CD1c-positive myeloid dendritic cell (primary cell): Measurements from ENCODE around the gene PCDH9.

Source experiments
- DNase-seq: peaks from one replicate; pipeline ENCODE4 v3.0.0-alpha.2; 2016; ENCODE audit errors: extremely low spot score

The PCDH9 gene

GRCh38 chr13:67229481-67230403 lies at the start of gene PCDH9:
Gene PCDH9 (minus strand): TSS chr13:67230336. CDS start chr13:67228440, 1,896 bp downstream.
- no peak for DNase-seq

- DNase-seq, result no peak
These were observed 48.1 kb upstream of the PCDH9 start for GRCh38 chr13:67278235-67278634.

- DNase-seq, result no peak
These were observed 47.4 kb upstream of the PCDH9 start for GRCh38 chr13:67277581-67277980.

- no peak for DNase-seq
These were observed 45.3 kb upstream of the PCDH9 start for GRCh38 chr13:67275351-67275960.

GRCh38 chr13:67273001-67273400 lies 42.9 kb upstream of the PCDH9 start:
- DNase-seq, result no peak

- DNase-seq, result no peak
These were observed 37.0 kb upstream of the PCDH9 start for GRCh38 chr13:67267136-67267535.

- no peak for DNase-seq
These were observed 29.1 kb upstream of the PCDH9 start for GRCh38 chr13:67259208-67259607.

- DNase-seq, result no peak
These were observed 28.3 kb upstream of the PCDH9 start for GRCh38 chr13:67258482-67258881.

- DNase-seq, result no peak
These were observed 8.7 kb upstream of the PCDH9 start for GRCh38 chr13:67238861-67239260.

GRCh38 chr13:67238277-67238859 lies 8.2 kb upstream of the PCDH9 start:
- DNase-seq, result peak; percentile 77

GRCh38 chr13:67235265-67235664 lies 5.1 kb upstream of the PCDH9 start:
- no peak for DNase-seq

GRCh38 chr13:67232384-67232783 lies 2.2 kb upstream of the PCDH9 start:
- no peak for DNase-seq

GRCh38 chr13:67231289-67232000 lies 1.3 kb upstream of the PCDH9 start:
- DNase-seq, result no peak

- peak; percentile 86 for DNase-seq
These were observed 510 bp upstream of the PCDH9 start for GRCh38 chr13:67230404-67231288.

- no peak for DNase-seq
These were observed 1.2 kb downstream of the PCDH9 start for GRCh38 chr13:67228916-67229315.

GRCh38 chr13:67228031-67228430 lies 2.1 kb downstream of the PCDH9 start:
- no peak for DNase-seq

- DNase-seq, result no peak
These were observed 2.8 kb downstream of the PCDH9 start for GRCh38 chr13:67227131-67227983.

GRCh38 chr13:67226696-67227095 lies 3.4 kb downstream of the PCDH9 start:
- DNase-seq, result no peak

- DNase-seq, result no peak
These were observed 4.6 kb downstream of the PCDH9 start for GRCh38 chr13:67225252-67226159.
